CD14-positive monocyte (primary cell): ENCODE data around the gene PRKCQ. TPM values are rescaled to one million over a fixed set of nuclear protein-coding genes. Genes with fewer than 3 reads are reported as not detected.
A peak's percentile ranks its signal among the peaks of the same experiment; 100 is the strongest.

ENCODE experiments used
- DNase-seq, 3 donors: peaks; one replicate each; pipeline ENCODE4 v3.0.0-alpha.2; 2011 to 2022
- H2AFZ ChIP-seq: 2 replicates; pipeline ENCODE4 v1.6.0; 2012; ENCODE audit warnings: mild to moderate bottlenecking, low read depth, low read length, inconsistent platforms; ENCODE audit not compliant: insufficient read depth, poor library complexity, severe bottlenecking
- H3K27ac ChIP-seq, 2 donors: 1 replicate in 1 of 2; 2 replicates in 1 of 2; pipeline ENCODE4 v1.5.1; 2012 to 2013; ENCODE audit warnings: low read length in 2 of 2, control low read depth in 1 of 2, inconsistent platforms in 1 of 2, low read depth in 1 of 2, mild to moderate bottlenecking in 1 of 2
- H3K27me3 ChIP-seq, 2 donors: one replicate each; pipeline versions ENCODE4 v1.6.0 to v1.6.1; 2011 to 2013; ENCODE audit warnings: low read length in 2 of 2; ENCODE audit not compliant: control insufficient read depth in 2 of 2, insufficient read depth in 2 of 2
- H3K36me3 ChIP-seq, 2 donors: replicated peaks in 1 of 2; 1 replicate in 1 of 2; 2 replicates in 1 of 2; pipeline versions ENCODE4 v1.5.1 to v1.6.1; 2012 to 2013; ENCODE audit warnings: low read length in 2 of 2, control low read depth in 1 of 2, inconsistent platforms in 1 of 2, mild to moderate bottlenecking in 1 of 2; ENCODE audit not compliant: insufficient read depth in 2 of 2, control insufficient read depth in 1 of 2
- H3K4me1 ChIP-seq, 2 donors: 1 replicate in 1 of 2; 2 replicates in 1 of 2; pipeline versions ENCODE4 v1.5.1 to v1.6.1; 2012 to 2013; ENCODE audit warnings: low read length in 2 of 2, control low read depth in 1 of 2, inconsistent platforms in 1 of 2, mild to moderate bottlenecking in 1 of 2, moderate library complexity in 1 of 2; ENCODE audit not compliant: insufficient read depth in 2 of 2, control insufficient read depth in 1 of 2
- H3K4me2 ChIP-seq: replicated peaks from 2 replicates; pipeline ENCODE3; 2012; ENCODE audit warnings: low read length, moderate library complexity, mild to moderate bottlenecking; ENCODE audit not compliant: poor library complexity, severe bottlenecking; ENCODE audit errors: extremely low read depth
- H3K4me3 ChIP-seq, 3 experiments: fragments of 200-600 bp in 1 of 3; sonication (generic) in 1 of 3; replicated peaks in 1 of 3; 1 replicate in 2 of 3; 2 replicates in 1 of 3; pipeline ENCODE4 v1.5.1; 2011 to 2013; ENCODE audit warnings: low read length in 3 of 3, mild to moderate bottlenecking in 3 of 3, control low read depth in 2 of 3, low read depth in 2 of 3, inconsistent platforms in 1 of 3, moderate library complexity in 1 of 3
- H3K79me2 ChIP-seq: 2 replicates; pipeline ENCODE4 v1.6.0; 2012; ENCODE audit warnings: mild to moderate bottlenecking, control low read depth, inconsistent platforms, low read length, moderate library complexity; ENCODE audit not compliant: insufficient read depth
- H3K9ac ChIP-seq: 2 replicates; pipeline ENCODE4 v1.6.0; 2017; ENCODE audit warnings: low read length, mild to moderate bottlenecking; ENCODE audit not compliant: insufficient read depth, poor library complexity, severe bottlenecking
- H3K9me3 ChIP-seq, 2 donors: replicated peaks in 1 of 2; 1 replicate in 1 of 2; 2 replicates in 1 of 2; pipeline versions ENCODE4 v1.5.1 to v1.6.1; 2012 to 2013; ENCODE audit warnings: low read length in 2 of 2, control low read depth in 1 of 2; ENCODE audit not compliant: control insufficient read depth in 1 of 2, insufficient read depth in 1 of 2
- H4K20me1 ChIP-seq: 2 replicates; pipeline ENCODE4 v1.6.0; 2012; ENCODE audit warnings: mild to moderate bottlenecking, low read length, control low read depth, moderate library complexity; ENCODE audit not compliant: insufficient read depth
- H3K27ac Mint-ChIP-seq, 7 donors: one replicate each; pipeline ENCODE4 v1.8.0; 2020; ENCODE audit warnings: mild to moderate bottlenecking in 7 of 7, mixed read lengths in 7 of 7, moderate library complexity in 6 of 7, inconsistent platforms in 2 of 7
- H3K27me3 Mint-ChIP-seq, 3 donors: one replicate each; pipeline ENCODE4 v1.8.0; 2021 to 2022; ENCODE audit warnings: low read depth in 3 of 3, mild to moderate bottlenecking in 3 of 3, mixed read lengths in 3 of 3, moderate library complexity in 3 of 3, inconsistent platforms in 1 of 3
- H3K36me3 Mint-ChIP-seq, 2 donors: one replicate each; pipeline ENCODE4 v1.8.0; 2020; ENCODE audit warnings: mixed read lengths in 2 of 2, inconsistent platforms in 1 of 2, mild to moderate bottlenecking in 1 of 2
- H3K4me1 Mint-ChIP-seq: one replicate; pipeline ENCODE4 v1.8.0; 2020; ENCODE audit warnings: mild to moderate bottlenecking, mixed read lengths
- H3K4me3 Mint-ChIP-seq, 2 donors: one replicate each; pipeline ENCODE4 v1.8.0; 2020; ENCODE audit warnings: mild to moderate bottlenecking in 2 of 2, mixed read lengths in 2 of 2, moderate library complexity in 1 of 2
- H3K9me3 Mint-ChIP-seq, 7 donors: one replicate each; pipeline ENCODE4 v1.8.0; 2020 to 2022; ENCODE audit warnings: mixed read lengths in 7 of 7, mild to moderate bottlenecking in 6 of 7, moderate library complexity in 6 of 7, inconsistent platforms in 2 of 7
- CTCF ChIP-seq: fragments of 200-600 bp; IDR thresholded peaks from one replicate; pipeline ENCODE4 v1.8.0; 2022; ENCODE audit warnings: antibody characterized with exemption, mild to moderate bottlenecking
- WGBS: methylation state at CpG from one replicate; pipeline ENCODE4 v1.1.5; 2013; ENCODE audit warnings: missing lambda C conversion rate; ENCODE audit not compliant: insufficient coverage; 5-methylcytosine and 5-hydroxymethylcytosine counted together
- intact Hi-C, 2 donors: fragments of 100-400 bp; cut with micrococcal nuclease; formaldehyde crosslinking; loops; one replicate each; pipeline versions ENCODE4 v1.15.0 to v1.15.1; 2023
- polyA plus RNA-seq, 3 donors: library from polyadenylated mRNA; depleted of rRNA in 1 of 3; unstranded in 2 of 3; stranded (reverse) in 1 of 3; fragments of 300-500 nt in 2 of 3; fragments of >200 nt in 1 of 3; fragmentation: Illumina TruSeq in 2 of 3; gene quantifications; 1 replicate in 2 of 3; 2 replicates in 1 of 3; pipeline ENCODE4 v1.2.3, GENCODE V29; 2012 to 2021

Gene PRKCQ
- polyA plus RNA-seq, 3 donors: 0.01 to 0.29 (median 0.09) TPM

GRCh38 chr10:6569259-6569658 is 10.8 kb downstream of the PRKCQ start:
- Mint-ChIP-seq H3K27ac (no peak overlapping the region), H3K9me3 (no peaks in the 10 kb centered on the region), H3K36me3 (no peaks in the 10 kb centered on the region), H3K27me3 (peaks cover 3 to 9% (median 5%) of the 10 kb centered on the region in 3 donors), H3K4me1 (peaks cover 35% of the 10 kb centered on the region), H3K4me3 (peak overlapping the region in 1 of 2 donors; percentile 26)
- H3K79me2 ChIP-seq: no peaks in the 10 kb centered on the region
- no peak overlapping the region for H3K4me2 ChIP-seq
- H3K9me3 ChIP-seq: no peaks in the 10 kb centered on the region
- 60% methylated on average over 7 of the region's 7 CpGs for WGBS
- H3K9ac ChIP-seq: no peak overlapping the region
- peaks cover 24% of the 10 kb centered on the region in 2 donors for H3K4me1 ChIP-seq
- no peak overlapping the region for H3K4me3 ChIP-seq
- no peak overlapping the region for H3K27ac ChIP-seq
- DNase-seq: no peak
- no peak for TF ChIP-seq CTCF
- no peaks in the 10 kb centered on the region for H3K36me3 ChIP-seq
- H2AFZ ChIP-seq: no peak overlapping the region
- no peaks in the 10 kb centered on the region for H3K27me3 ChIP-seq
- intact Hi-C loops: no loop called here
- no peaks in the 10 kb centered on the region for H4K20me1 ChIP-seq

GRCh38 chr10:6567884-6568283 is 12.2 kb downstream of the PRKCQ start:
- Mint-ChIP-seq H3K36me3 (no peaks in the 10 kb centered on the region), H3K9me3 (no peaks in the 10 kb centered on the region), H3K4me1 (peaks cover 48% of the 10 kb centered on the region), H3K27me3 (peaks cover 3 to 13% (median 6%) of the 10 kb centered on the region in 3 donors), H3K27ac (no peak overlapping the region), H3K4me3 (no peak overlapping the region)
- intact Hi-C loops: no loop called here
- Histone ChIP-seq H4K20me1 (no peaks in the 10 kb centered on the region), H2AFZ (no peak overlapping the region), H3K4me2 (no peak overlapping the region), H3K4me1 (peaks cover 37 to 38% of the 10 kb centered on the region in 2 donors), H3K27ac (no peak overlapping the region), H3K9ac (no peak overlapping the region), H3K4me3 (no peak overlapping the region), H3K79me2 (no peaks in the 10 kb centered on the region), H3K27me3 (no peaks in the 10 kb centered on the region), H3K36me3 (no peaks in the 10 kb centered on the region), H3K9me3 (no peaks in the 10 kb centered on the region)
- no peak for DNase-seq
- WGBS: 100% methylated on average over 3 of the region's 8 CpGs
- TF ChIP-seq CTCF: no peak
